Left lung (tissue), 10 donors: ENCODE measurements around the gene GPC3. TPM values are rescaled to one million over a fixed set of nuclear protein-coding genes. Genes with fewer than 3 reads are reported as not detected.
"Not testable (repeated sequence)": the region's sequence is repeated elsewhere in the genome, so short reads cannot be mapped to it uniquely, and the experiment has no call there.

Experiments used
- ATAC-seq: fragments of 200-7000 bp; cut with Tn5 transposase; one replicate; pipeline ENCODE4 v1.9.1; 2020; ENCODE audit warnings: moderate library complexity
- DNase-seq, 4 donors: peaks; one replicate each; pipeline ENCODE4 v3.0.0-alpha.2; 2013 to 2020
- H3K27ac ChIP-seq, 2 donors: fragments of 200-600 bp; sonication (generic) in 1 of 2; one replicate each; pipeline versions ENCODE4 v1.5.0 to v1.8.0; 2020 to 2021
- H3K27me3 ChIP-seq, 2 donors: fragments of 200-600 bp; sonication (generic) in 1 of 2; one replicate each; pipeline versions ENCODE4 v1.5.0 to v1.8.0; 2020 to 2021
- H3K36me3 ChIP-seq, 2 donors: fragments of 200-600 bp; sonication (generic) in 1 of 2; one replicate each; pipeline versions ENCODE4 v1.5.0 to v1.8.0; 2020 to 2021
- H3K4me1 ChIP-seq, 2 donors: fragments of 200-600 bp; one replicate each; pipeline ENCODE4 v1.8.0; 2021
- H3K4me3 ChIP-seq, 2 donors: fragments of 200-600 bp; sonication (generic) in 1 of 2; one replicate each; pipeline versions ENCODE4 v1.5.0 to v1.8.0; 2020 to 2021; ENCODE audit warnings: mild to moderate bottlenecking in 1 of 2
- H3K9me3 ChIP-seq, 2 donors: fragments of 200-600 bp; sonication (generic) in 1 of 2; one replicate each; pipeline versions ENCODE4 v1.5.0 to v1.8.0; 2020 to 2021
- intact Hi-C, 2 donors: fragments of 100-400 bp; cut with DNase I; formaldehyde crosslinking; loops; one replicate each; pipeline versions ENCODE4 v1.11.2 to v1.14.2; 2022
- polyA plus RNA-seq, 6 donors: library from polyadenylated mRNA; unstranded; fragments of 120-200 nt; gene quantifications; one replicate each; pipeline ENCODE4 v1.2.1, GENCODE V29; 2013; ENCODE audit not compliant: insufficient read length in 6 of 6
- total RNA-seq, 2 donors: library from RNA; stranded (reverse); fragmentation: NEBNext Ultra II Directional; extraction: Animal tissue kit (Norgen Biotek cat#: 25700); gene quantifications; one replicate each; pipeline ENCODE4 v1.2.1, GENCODE V29; 2021
- TF ChIP-seq, protein P1 (sequence below), 2 donors: fragments of 200-600 bp; sonication (generic) in 1 of 2; IDR thresholded peaks; one replicate each; pipeline versions ENCODE4 v1.5.0 to v1.8.0; 2021; ENCODE audit warnings: antibody characterized with exemption in 2 of 2
- donor health status: DM: no; HTN: yes; CAD: no.
- donor health status: DM: no; HTN: no; CAD: no.

The GPC3 gene
- total and polyA plus RNA-seq, 8 donors = 42.1 to 581 (median 448) TPM

DNA sequence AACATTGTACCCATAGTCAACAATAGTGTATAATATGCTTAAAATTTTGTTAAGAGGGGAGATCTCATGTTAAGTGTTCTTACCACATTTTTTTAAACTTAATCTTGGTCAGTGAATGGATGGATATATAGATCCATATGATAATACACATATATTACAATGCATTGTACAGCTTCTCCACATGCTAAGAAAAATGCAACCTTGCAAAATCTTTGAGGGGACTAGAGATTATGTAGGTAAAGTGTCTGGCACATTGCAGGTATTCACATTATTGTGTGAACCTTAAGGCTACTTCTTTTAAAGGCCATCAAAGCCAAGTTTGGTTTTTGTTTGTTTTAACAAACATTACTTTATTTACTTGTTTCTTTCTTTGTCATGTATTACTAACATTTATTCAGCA is 10.4 kb upstream of the GPC3 start:
- Histone ChIP-seq H3K27me3 (peaks cover 0 to 1% of the 10 kb centered on the region in 2 donors), H3K36me3 (no peaks in the 10 kb centered on the region), H3K4me1 (no peaks in the 10 kb centered on the region), H3K4me3 (no peak overlapping the region), H3K27ac (no peak overlapping the region), H3K9me3 (no peaks in the 10 kb centered on the region)
- ATAC-seq (no peak), DNase-seq (no peak)
- TF ChIP-seq, protein P1, sequence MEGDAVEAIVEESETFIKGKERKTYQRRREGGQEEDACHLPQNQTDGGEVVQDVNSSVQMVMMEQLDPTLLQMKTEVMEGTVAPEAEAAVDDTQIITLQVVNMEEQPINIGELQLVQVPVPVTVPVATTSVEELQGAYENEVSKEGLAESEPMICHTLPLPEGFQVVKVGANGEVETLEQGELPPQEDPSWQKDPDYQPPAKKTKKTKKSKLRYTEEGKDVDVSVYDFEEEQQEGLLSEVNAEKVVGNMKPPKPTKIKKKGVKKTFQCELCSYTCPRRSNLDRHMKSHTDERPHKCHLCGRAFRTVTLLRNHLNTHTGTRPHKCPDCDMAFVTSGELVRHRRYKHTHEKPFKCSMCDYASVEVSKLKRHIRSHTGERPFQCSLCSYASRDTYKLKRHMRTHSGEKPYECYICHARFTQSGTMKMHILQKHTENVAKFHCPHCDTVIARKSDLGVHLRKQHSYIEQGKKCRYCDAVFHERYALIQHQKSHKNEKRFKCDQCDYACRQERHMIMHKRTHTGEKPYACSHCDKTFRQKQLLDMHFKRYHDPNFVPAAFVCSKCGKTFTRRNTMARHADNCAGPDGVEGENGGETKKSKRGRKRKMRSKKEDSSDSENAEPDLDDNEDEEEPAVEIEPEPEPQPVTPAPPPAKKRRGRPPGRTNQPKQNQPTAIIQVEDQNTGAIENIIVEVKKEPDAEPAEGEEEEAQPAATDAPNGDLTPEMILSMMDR (IDR thresholded peaks at IDR 0.05) = no peak
- intact Hi-C loops = no loop called here

DNA sequence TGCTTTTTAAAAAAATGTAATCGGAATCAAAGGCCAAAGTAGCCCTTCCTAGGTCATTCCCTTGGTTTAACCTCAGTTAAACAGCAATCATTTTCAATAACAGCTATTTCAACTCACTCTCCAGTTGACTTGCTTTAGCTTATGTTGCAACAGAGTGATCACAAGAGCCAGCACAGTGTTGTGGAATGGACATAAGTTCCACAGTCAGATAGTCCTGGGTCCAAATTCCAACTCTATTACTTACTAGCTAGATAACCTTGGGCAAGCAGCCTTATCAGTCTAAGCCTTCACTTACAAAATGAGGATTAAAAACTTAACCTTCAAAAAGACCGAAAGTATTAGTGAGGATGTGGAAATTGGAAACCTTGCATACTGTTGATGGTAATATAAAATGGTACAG is 9.2 kb upstream of the GPC3 start:
- TF ChIP-seq, protein P1 (IDR thresholded peaks at IDR 0.05) = no peak
- ATAC-seq = no peak

DNA sequence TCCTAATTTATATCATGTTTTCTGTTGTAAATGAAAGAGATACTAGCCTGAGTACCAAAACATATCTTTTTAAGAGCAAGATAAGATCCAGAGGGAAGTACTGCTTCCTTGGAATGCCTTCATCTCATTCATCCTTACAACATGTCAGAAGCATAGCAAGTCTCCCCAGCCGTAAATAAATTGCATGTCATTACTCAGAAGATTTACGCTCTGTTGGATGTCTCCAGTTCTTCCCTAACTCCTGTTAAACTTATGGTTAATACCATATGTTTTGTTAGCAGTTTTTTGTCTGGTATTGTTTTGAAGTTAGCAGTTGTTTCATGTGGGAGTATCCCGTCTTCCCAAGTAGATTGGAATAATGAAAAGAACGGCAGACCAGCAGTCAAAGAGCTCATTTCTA is 7.5 kb upstream of the GPC3 start:
- Histone ChIP-seq H3K36me3 (no peaks in the 10 kb centered on the region), H3K27me3 (no peaks in the 10 kb centered on the region), H3K4me1 (no peaks in the 10 kb centered on the region), H3K9me3 (no peaks in the 10 kb centered on the region), H3K4me3 (no peak overlapping the region), H3K27ac (no peak overlapping the region)
- DNase-seq (no peak), ATAC-seq (no peak)
- intact Hi-C loops = no loop called here
- TF ChIP-seq, protein P1 (IDR thresholded peaks at IDR 0.05) = no peak

More for the DNA sequence above, 9.2 kb upstream of the GPC3 start:
- Histone ChIP-seq H3K36me3 (no peaks in the 10 kb centered on the region), H3K27me3 (no peaks in the 10 kb centered on the region), H3K4me1 (no peaks in the 10 kb centered on the region), H3K4me3 (no peak overlapping the region), H3K9me3 (no peaks in the 10 kb centered on the region), H3K27ac (no peak overlapping the region)
- intact Hi-C loops = no loop called here
- DNase-seq = no peak

DNA sequence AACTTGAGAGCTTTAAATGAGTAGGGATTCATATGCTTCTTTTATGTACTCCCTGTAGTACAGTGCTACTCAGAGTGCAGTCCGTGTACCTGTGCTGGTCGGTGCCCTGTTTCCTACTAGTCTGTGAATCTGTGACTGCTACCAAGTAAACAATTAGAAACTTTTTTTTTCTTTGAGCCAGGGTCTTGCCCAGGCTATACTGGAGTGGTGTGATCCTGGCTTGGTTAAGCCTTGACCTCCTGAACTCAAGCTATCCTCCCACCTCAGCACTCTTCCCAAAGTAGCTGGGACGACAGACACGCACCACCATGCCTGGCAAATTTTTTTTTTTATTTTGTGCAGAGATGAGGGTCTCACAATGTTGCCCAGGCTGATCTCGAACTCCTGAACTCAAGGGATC is 6.4 kb upstream of the GPC3 start:
- DNase-seq = no peak
- H3K27ac ChIP-seq = no peak overlapping the region
- no peaks in the 10 kb centered on the region for H3K4me1 ChIP-seq
- H3K9me3 ChIP-seq = no peaks in the 10 kb centered on the region
- H3K27me3 ChIP-seq = peaks cover 0 to 3% of the 10 kb centered on the region in 2 donors
- H3K4me3 ChIP-seq = no peak overlapping the region
- no peaks in the 10 kb centered on the region for H3K36me3 ChIP-seq
- no peak for ATAC-seq
- intact Hi-C loops = no loop called here
- TF ChIP-seq, protein P1 (IDR thresholded peaks at IDR 0.05) = no peak

DNA sequence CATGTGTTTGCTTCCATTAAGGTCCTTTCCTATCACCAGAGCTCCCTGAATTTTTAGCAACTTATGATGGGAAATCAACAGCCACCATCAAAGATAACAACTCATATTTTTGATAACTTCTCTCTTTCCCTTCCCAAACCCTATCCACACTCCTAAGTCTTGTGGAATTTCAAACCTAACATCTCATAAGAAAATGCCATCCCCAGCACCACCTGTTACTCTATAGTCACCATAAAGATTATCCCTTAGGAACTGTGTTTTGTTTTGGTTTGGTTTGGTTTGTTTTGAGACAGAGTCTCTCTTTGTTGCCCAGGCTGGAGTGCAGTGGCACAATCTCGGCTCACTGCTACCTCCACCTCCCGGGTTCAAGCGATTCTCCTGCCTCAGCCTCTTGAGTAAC is 5.7 kb upstream of the GPC3 start:
- H3K4me1 ChIP-seq, H3K9me3 ChIP-seq, H3K27ac ChIP-seq, H3K4me3 ChIP-seq, DNase-seq, ATAC-seq, intact Hi-C loops, H3K36me3 ChIP-seq: not testable (repeated sequence)
- H3K27me3 ChIP-seq = peaks cover 6 to 10% of the 10 kb centered on the region in 2 donors

DNA sequence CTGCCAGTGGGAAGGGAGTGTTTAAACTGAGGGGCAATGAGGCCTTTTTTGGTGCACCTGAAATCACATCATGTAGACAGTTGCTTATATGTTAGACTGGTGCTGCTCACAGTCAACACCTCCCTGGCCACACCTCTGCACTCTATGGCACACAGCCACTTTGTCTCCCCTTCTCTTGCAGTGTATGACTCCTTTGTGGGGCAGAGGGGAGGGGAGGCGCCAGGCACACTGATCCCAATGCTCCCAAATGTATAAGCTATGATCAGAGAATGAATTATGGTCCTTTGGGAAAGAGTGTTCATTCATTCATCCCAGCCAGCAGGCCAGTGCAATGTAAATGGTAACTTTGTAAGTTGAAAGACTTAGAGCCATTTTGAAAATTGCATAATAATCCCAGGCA is 4.6 kb upstream of the GPC3 start:
- no peak overlapping the region for H3K27ac ChIP-seq
- H3K9me3 ChIP-seq = no peaks in the 10 kb centered on the region
- no peaks in the 10 kb centered on the region for H3K36me3 ChIP-seq
- no peak overlapping the region for H3K4me3 ChIP-seq
- intact Hi-C loops = no loop called here
- peaks cover 9 to 20% of the 10 kb centered on the region in 2 donors for H3K27me3 ChIP-seq
- ATAC-seq (no peak), DNase-seq (no peak)
- TF ChIP-seq, protein P1 (IDR thresholded peaks at IDR 0.05) = no peak
- H3K4me1 ChIP-seq = peaks cover 0 to 3% of the 10 kb centered on the region in 2 donors
